Measurements from ENCODE around the gene LDLRAD4.

The LDLRAD4 gene

DNA sequence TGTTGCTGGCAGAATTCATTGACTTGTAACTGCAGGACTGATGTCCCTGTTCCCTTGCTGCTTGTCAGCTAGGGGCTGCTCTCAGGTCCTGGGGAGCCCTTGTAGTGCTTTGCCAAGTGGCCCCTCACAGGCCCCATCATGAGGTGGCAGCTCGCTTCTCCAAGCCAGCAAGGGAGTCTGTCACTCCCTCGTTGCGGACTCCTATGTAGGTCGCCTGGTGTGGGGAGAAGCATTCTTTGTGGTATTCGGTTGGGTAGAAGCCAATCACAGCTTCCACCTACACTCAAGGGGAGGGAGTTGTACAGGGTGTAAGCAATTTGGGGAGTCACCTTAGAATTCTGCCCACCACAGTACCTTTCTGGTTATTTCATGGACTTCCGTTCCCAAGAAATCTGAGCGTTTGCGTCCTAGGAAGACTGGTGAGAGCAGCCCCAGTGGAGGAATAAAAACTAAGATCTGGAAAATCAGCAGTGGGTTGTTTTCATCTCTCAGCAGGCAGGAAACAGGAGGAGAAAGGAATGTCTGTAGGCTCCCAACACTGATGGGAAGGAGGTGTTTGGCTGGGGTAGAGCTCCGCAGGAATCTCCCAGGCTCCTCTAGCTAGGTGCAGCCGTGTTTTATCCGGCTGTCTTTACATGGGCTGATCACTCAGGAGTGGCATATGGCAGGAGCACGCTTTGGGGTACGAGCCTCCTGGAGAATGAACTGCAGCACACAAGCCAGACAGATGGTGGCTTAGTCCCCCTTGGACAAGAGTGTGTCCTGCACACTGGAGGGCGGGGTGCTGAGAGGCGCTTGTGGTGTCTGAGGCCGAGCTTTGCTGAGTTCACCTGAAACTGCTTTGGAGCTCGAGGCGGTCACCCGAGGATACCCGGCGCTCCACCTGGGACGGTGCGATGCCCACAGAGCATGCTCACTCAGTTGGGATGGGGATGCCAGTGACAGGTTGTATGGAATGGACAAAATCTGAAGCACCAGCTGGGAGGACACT is 58.3 kb downstream of the LDLRAD4 start:
- TF ChIP-seq, protein P1, sequence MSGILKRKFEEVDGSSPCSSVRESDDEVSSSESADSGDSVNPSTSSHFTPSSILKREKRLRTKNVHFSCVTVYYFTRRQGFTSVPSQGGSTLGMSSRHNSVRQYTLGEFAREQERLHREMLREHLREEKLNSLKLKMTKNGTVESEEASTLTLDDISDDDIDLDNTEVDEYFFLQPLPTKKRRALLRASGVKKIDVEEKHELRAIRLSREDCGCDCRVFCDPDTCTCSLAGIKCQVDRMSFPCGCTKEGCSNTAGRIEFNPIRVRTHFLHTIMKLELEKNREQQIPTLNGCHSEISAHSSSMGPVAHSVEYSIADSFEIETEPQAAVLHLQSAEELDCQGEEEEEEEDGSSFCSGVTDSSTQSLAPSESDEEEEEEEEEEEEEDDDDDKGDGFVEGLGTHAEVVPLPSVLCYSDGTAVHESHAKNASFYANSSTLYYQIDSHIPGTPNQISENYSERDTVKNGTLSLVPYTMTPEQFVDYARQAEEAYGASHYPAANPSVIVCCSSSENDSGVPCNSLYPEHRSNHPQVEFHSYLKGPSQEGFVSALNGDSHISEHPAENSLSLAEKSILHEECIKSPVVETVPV (CRISPR knock-in tag; IDR thresholded peaks at IDR 0.05), result no peak
- TF ChIP-seq ARNTL (CRISPR knock-in tag; IDR thresholded peaks at IDR 0.05; ENCODE audit: borderline replicate concordance, low read depth), result no peak
- TF ChIP-seq CSDC2 (CRISPR knock-in tag; IDR thresholded peaks at IDR 0.05), result no peak
- TF ChIP-seq OSR1 (CRISPR knock-in tag; IDR thresholded peaks at IDR 0.05), result no peak
- TF ChIP-seq RARB (CRISPR knock-in tag; IDR thresholded peaks at IDR 0.05), result no peak
- TF ChIP-seq, protein P2, sequence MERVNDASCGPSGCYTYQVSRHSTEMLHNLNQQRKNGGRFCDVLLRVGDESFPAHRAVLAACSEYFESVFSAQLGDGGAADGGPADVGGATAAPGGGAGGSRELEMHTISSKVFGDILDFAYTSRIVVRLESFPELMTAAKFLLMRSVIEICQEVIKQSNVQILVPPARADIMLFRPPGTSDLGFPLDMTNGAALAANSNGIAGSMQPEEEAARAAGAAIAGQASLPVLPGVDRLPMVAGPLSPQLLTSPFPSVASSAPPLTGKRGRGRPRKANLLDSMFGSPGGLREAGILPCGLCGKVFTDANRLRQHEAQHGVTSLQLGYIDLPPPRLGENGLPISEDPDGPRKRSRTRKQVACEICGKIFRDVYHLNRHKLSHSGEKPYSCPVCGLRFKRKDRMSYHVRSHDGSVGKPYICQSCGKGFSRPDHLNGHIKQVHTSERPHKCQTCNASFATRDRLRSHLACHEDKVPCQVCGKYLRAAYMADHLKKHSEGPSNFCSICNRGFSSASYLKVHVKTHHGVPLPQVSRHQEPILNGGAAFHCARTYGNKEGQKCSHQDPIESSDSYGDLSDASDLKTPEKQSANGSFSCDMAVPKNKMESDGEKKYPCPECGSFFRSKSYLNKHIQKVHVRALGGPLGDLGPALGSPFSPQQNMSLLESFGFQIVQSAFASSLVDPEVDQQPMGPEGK (CRISPR knock-in tag; IDR thresholded peaks at IDR 0.05; ENCODE audit: borderline replicate concordance), result no peak
- ATAC-seq, result no peak

DNA sequence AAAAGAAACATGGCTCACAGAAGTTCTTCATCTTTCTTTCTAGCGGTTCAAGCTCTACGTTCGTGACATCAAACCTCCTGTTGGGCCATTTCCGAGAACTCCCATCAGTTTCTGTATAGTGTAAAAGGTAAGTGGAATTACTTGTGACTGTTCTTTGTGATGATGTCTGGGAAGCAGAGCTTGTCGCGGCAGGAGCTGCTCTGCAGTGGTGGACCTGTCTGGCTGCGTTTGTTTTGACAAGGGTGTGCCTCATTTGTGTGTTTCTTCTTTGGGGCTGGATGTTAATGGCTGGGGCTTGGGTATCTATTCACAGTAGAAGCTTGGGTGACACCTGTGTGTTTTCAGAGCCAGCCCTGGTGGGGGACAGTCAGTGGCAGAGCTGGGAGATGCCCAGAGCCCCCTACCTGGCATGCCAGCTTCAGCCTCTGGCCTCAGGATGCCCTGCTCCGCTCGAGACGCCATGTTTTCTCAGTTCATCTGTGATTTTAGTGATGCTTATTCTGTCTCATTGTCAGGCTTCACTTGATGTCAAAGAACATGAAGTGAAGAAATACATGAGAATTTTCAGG is 59.6 kb downstream of the LDLRAD4 start:
- no peak for TF ChIP-seq ZNF565 (CRISPR knock-in tag; conservative IDR thresholded peaks at IDR 0.05; ENCODE audit: low read depth)
- no peak for TF ChIP-seq BACH2 (CRISPR knock-in tag; IDR thresholded peaks at IDR 0.05; ENCODE audit: borderline replicate concordance)
- no peak for TF ChIP-seq OSR1 (CRISPR knock-in tag; IDR thresholded peaks at IDR 0.05)
- TF ChIP-seq ZC3H10 (CRISPR knock-in tag; IDR thresholded peaks at IDR 0.05), result no peak
- TF ChIP-seq ARNTL (CRISPR knock-in tag; IDR thresholded peaks at IDR 0.05; ENCODE audit: borderline replicate concordance, low read depth), result no peak
- TF ChIP-seq CSDC2 (CRISPR knock-in tag; IDR thresholded peaks at IDR 0.05), result no peak
- TF ChIP-seq, protein P3, sequence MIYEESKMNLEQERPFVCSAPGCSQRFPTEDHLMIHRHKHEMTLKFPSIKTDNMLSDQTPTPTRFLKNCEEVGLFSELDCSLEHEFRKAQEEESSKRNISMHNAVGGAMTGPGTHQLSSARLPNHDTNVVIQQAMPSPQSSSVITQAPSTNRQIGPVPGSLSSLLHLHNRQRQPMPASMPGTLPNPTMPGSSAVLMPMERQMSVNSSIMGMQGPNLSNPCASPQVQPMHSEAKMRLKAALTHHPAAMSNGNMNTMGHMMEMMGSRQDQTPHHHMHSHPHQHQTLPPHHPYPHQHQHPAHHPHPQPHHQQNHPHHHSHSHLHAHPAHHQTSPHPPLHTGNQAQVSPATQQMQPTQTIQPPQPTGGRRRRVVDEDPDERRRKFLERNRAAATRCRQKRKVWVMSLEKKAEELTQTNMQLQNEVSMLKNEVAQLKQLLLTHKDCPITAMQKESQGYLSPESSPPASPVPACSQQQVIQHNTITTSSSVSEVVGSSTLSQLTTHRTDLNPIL (CRISPR knock-in tag; IDR thresholded peaks at IDR 0.05; ENCODE audit: low read depth), result no peak
- TF ChIP-seq GLIS3 (CRISPR knock-in tag; IDR thresholded peaks at IDR 0.05), result no peak
- no peak for ATAC-seq

DNA sequence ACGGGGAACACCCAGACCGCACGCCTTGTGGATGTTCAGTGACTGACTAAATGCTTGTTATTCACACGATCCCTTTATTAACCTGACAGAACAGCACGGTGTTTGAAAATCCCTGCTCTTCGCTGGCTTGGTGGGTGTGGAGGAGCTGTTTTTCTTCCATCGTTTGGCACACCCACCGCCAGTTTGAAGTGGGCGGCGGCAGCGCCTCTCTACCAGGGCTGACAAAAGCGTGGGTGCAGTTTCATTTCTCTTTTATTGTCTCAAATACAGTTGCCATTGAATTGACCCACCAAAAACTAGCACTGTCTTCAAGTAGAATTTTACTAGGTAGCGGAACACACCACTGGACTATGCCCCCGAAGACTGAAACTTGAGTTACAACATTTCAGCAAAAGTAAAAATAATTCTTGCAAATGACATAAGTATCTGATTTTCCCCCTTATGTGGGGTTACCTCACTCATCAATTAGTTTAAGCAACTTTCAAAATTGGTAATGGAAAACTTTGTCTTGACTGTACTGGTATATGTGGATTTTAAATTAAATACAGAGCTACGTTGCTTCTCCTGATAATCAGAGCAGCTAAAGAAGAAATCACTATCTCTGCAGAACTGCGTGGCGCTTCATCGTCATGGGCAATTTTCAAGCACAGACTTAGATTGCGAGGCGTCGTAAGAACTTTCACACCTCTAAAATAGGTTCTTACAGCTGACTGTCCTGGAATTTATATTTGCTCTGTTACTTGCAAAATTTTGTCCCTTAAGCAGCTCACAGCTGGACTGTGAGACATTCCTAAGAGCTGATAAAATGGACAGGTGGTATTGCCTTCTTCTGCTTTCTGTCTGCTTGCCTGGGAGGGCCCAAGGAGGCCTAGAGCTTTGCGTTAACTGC is 60.9 kb downstream of the LDLRAD4 start:
- TF ChIP-seq, protein P4, sequence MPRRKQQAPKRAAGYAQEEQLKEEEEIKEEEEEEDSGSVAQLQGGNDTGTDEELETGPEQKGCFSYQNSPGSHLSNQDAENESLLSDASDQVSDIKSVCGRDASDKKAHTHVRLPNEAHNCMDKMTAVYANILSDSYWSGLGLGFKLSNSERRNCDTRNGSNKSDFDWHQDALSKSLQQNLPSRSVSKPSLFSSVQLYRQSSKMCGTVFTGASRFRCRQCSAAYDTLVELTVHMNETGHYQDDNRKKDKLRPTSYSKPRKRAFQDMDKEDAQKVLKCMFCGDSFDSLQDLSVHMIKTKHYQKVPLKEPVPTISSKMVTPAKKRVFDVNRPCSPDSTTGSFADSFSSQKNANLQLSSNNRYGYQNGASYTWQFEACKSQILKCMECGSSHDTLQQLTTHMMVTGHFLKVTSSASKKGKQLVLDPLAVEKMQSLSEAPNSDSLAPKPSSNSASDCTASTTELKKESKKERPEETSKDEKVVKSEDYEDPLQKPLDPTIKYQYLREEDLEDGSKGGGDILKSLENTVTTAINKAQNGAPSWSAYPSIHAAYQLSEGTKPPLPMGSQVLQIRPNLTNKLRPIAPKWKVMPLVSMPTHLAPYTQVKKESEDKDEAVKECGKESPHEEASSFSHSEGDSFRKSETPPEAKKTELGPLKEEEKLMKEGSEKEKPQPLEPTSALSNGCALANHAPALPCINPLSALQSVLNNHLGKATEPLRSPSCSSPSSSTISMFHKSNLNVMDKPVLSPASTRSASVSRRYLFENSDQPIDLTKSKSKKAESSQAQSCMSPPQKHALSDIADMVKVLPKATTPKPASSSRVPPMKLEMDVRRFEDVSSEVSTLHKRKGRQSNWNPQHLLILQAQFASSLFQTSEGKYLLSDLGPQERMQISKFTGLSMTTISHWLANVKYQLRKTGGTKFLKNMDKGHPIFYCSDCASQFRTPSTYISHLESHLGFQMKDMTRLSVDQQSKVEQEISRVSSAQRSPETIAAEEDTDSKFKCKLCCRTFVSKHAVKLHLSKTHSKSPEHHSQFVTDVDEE (CRISPR knock-in tag; IDR thresholded peaks at IDR 0.05), result no peak
- TF ChIP-seq TCF4 (CRISPR knock-in tag; IDR thresholded peaks at IDR 0.05; ENCODE audit: borderline replicate concordance), result no peak
- TF ChIP-seq RARB (CRISPR knock-in tag; IDR thresholded peaks at IDR 0.05), result no peak
- TF ChIP-seq PPARA (CRISPR knock-in tag; IDR thresholded peaks at IDR 0.05; ENCODE audit: borderline replicate concordance), result no peak
- TF ChIP-seq GLIS3 (CRISPR knock-in tag; IDR thresholded peaks at IDR 0.05), result no peak
- no peak for TF ChIP-seq BACH2 (CRISPR knock-in tag; IDR thresholded peaks at IDR 0.05; ENCODE audit: borderline replicate concordance)
- TF ChIP-seq CSDC2 (CRISPR knock-in tag; IDR thresholded peaks at IDR 0.05), result no peak
- TF ChIP-seq ZC3H10 (CRISPR knock-in tag; IDR thresholded peaks at IDR 0.05), result no peak
- TF ChIP-seq ZNF565 (CRISPR knock-in tag; conservative IDR thresholded peaks at IDR 0.05; ENCODE audit: low read depth), result no peak
- no peak for TF ChIP-seq ZNF8 (CRISPR knock-in tag; IDR thresholded peaks at IDR 0.05)
- TF ChIP-seq, protein P2 (CRISPR knock-in tag; IDR thresholded peaks at IDR 0.05; ENCODE audit: borderline replicate concordance), result no peak
- TF ChIP-seq TOX (CRISPR knock-in tag; IDR thresholded peaks at IDR 0.05; ENCODE audit: borderline replicate concordance), result no peak
- no peak for TF ChIP-seq OSR1 (CRISPR knock-in tag; IDR thresholded peaks at IDR 0.05)
- TF ChIP-seq ARNTL (CRISPR knock-in tag; IDR thresholded peaks at IDR 0.05; ENCODE audit: borderline replicate concordance, low read depth), result no peak

More for the DNA sequence above, 60.9 kb downstream of the LDLRAD4 start:
- ATAC-seq, result no peak

All from SK-N-SH treated with all-trans-retinoic acid at 6 μM for 48 hours (cell line).